ENCODE measurements around the gene SUN1. TPM values are rescaled to one million over a fixed set of nuclear protein-coding genes. Genes with fewer than 3 reads are reported as not detected.
A peak's percentile ranks its signal among the peaks of the same experiment; 100 is the strongest.

SUN1 gene
- total RNA-seq, 3 donors from 2014 or later = 153 to 189 (median 160) TPM

DNA sequence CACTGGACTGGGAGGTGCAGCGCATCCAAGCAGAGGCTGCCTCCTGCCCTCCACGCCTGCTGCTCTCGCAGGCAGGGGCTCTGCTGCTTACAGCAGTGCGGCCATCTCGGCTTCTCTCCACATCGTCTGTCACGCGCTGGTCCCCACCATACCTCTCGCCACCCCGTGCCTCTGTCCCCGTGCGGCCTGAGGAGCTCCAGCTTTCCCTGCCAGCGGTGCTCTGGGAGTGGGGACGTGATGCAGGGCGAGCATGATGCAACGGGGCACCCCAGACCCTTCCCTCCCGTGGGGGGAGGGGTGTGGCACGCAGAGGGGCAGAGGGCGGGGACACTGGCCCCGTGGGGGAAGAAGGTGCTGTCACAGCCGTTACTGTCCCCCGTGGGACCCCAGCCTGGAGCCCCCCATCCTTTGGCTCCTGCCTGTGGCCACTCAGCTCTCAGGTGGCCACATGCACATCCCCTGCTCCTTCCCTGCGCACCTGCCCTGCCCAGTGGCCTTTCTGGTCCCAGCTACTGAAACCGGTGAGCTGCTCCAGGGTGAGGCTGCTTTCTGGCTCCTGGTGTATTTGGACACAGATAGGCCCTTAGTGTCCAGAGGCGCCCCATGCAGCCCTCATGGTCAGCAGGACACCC lies 53.1 kb downstream of the SUN1 start:
- Histone ChIP-seq H3K4me1 (peaks cover 0 to 11% of the 10 kb centered on the region in 2 donors), H3K27me3 (no peaks in the 10 kb centered on the region), H3K9me3 (no peaks in the 10 kb centered on the region), H3K27ac (no peak overlapping the region), H3K4me3 (no peak overlapping the region), H3K36me3 (no peaks in the 10 kb centered on the region)
- intact Hi-C loops (cut with DNase I; ENCODE audit: low total_unique reads) = no loop called here
- TF ChIP-seq POLR2AphosphoS5 (IDR thresholded peaks at IDR 0.05) = no peak
- no peak for TF ChIP-seq POLR2A (IDR thresholded peaks at IDR 0.05)
- TF ChIP-seq, protein P1, sequence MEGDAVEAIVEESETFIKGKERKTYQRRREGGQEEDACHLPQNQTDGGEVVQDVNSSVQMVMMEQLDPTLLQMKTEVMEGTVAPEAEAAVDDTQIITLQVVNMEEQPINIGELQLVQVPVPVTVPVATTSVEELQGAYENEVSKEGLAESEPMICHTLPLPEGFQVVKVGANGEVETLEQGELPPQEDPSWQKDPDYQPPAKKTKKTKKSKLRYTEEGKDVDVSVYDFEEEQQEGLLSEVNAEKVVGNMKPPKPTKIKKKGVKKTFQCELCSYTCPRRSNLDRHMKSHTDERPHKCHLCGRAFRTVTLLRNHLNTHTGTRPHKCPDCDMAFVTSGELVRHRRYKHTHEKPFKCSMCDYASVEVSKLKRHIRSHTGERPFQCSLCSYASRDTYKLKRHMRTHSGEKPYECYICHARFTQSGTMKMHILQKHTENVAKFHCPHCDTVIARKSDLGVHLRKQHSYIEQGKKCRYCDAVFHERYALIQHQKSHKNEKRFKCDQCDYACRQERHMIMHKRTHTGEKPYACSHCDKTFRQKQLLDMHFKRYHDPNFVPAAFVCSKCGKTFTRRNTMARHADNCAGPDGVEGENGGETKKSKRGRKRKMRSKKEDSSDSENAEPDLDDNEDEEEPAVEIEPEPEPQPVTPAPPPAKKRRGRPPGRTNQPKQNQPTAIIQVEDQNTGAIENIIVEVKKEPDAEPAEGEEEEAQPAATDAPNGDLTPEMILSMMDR (IDR thresholded peaks at IDR 0.05) = no peak
- no peak for DNase-seq (ENCODE audit: low spot score in 2 of 2)

- Histone ChIP-seq H3K9me3 (no peaks in the 10 kb centered on the region), H3K27me3 (no peaks in the 10 kb centered on the region), H3K4me1 (peaks cover 0 to 11% of the 10 kb centered on the region in 2 donors), H3K27ac (no peak overlapping the region), H3K4me3 (no peak overlapping the region), H3K36me3 (no peaks in the 10 kb centered on the region)
- intact Hi-C loops (cut with DNase I; ENCODE audit: low total_unique reads) = no loop called here
- TF ChIP-seq, protein P1 (IDR thresholded peaks at IDR 0.05) = no peak
- no peak for TF ChIP-seq POLR2A (IDR thresholded peaks at IDR 0.05)
- DNase-seq (ENCODE audit: low spot score in 2 of 2) = no peak
Observed at GRCh38 chr7:885893-886625, 53.8 kb downstream of the SUN1 start.

GRCh38 chr7:886626-887487 lies 54.6 kb downstream of the SUN1 start:
- no peaks in the 10 kb centered on the region for H3K9me3 ChIP-seq
- intact Hi-C loops (cut with DNase I; ENCODE audit: low total_unique reads) = no loop called here
- DNase-seq (ENCODE audit: low spot score in 2 of 2) = no peak
- H3K36me3 ChIP-seq = peaks cover 2% of the 10 kb centered on the region
- TF ChIP-seq, protein P1 (IDR thresholded peaks at IDR 0.05) = no peak
- TF ChIP-seq POLR2AphosphoS5 (IDR thresholded peaks at IDR 0.05) (no peak), POLR2A (IDR thresholded peaks at IDR 0.05) (no peak)
- H3K27me3 ChIP-seq = no peaks in the 10 kb centered on the region
- peak overlapping the region in 1 of 2 donors; percentile 22 for H3K27ac ChIP-seq
- H3K4me3 ChIP-seq = no peak overlapping the region
- H3K4me1 ChIP-seq = peaks cover 0 to 7% of the 10 kb centered on the region in 2 donors

- H3K9me3 ChIP-seq = no peaks in the 10 kb centered on the region
- no peaks in the 10 kb centered on the region for H3K27me3 ChIP-seq
- peaks cover 4% of the 10 kb centered on the region for H3K36me3 ChIP-seq
- no peak overlapping the region for H3K27ac ChIP-seq
- H3K4me1 ChIP-seq = peaks cover 0 to 7% of the 10 kb centered on the region in 2 donors
- no peak overlapping the region for H3K4me3 ChIP-seq
- intact Hi-C loops (cut with DNase I; ENCODE audit: low total_unique reads) = no loop called here
- DNase-seq (ENCODE audit: low spot score in 2 of 2) = no peak
- TF ChIP-seq POLR2A (IDR thresholded peaks at IDR 0.05) (no peak), POLR2AphosphoS5 (IDR thresholded peaks at IDR 0.05) (no peak)
- TF ChIP-seq, protein P1 (IDR thresholded peaks at IDR 0.05) = no peak
Observed at GRCh38 chr7:887488-887820, 55.2 kb downstream of the SUN1 start.

Measured in breast epithelium (tissue), 4 donors.